NT2/D1 (cell line): Measurements from ENCODE around the gene ATF6B.
"Not testable (repeated sequence)": the region's sequence is repeated elsewhere in the genome, so short reads cannot be mapped to it uniquely, and the experiment has no call there.

Experiments
- DNase-seq: peaks from one replicate; pipeline ENCODE4 v3.0.0-alpha.2; 2011; ENCODE audit warnings: low read depth, low spot score
- H3K27me3 ChIP-seq: 2 replicates; pipeline ENCODE4 v1.6.0; 2011; ENCODE audit warnings: mild to moderate bottlenecking; ENCODE audit not compliant: insufficient read length, insufficient read depth
- H3K36me3 ChIP-seq: 2 replicates; pipeline ENCODE4 v1.6.1; 2011; ENCODE audit warnings: mild to moderate bottlenecking, low read length, mixed read lengths; ENCODE audit not compliant: insufficient read depth, insufficient read length
- H3K4me1 ChIP-seq: 2 replicates; pipeline ENCODE4 v1.5.1; 2011; ENCODE audit not compliant: insufficient read depth, insufficient read length
- H3K4me3 ChIP-seq: 2 replicates; pipeline ENCODE4 v1.5.1; 2011; ENCODE audit warnings: low read depth; ENCODE audit not compliant: insufficient read length
- H3K9ac ChIP-seq: 2 replicates; pipeline ENCODE4 v1.6.0; 2011; ENCODE audit warnings: low read depth; ENCODE audit not compliant: insufficient read length
- H3K9me3 ChIP-seq: 2 replicates; pipeline ENCODE4 v1.5.1; 2011; ENCODE audit warnings: mild to moderate bottlenecking, low read length; ENCODE audit not compliant: insufficient read depth
- SUZ12 ChIP-seq: IDR thresholded peaks from 2 replicates; pipeline ENCODE4 v1.6.1; 2011; ENCODE audit not compliant: insufficient read length, insufficient read depth; ENCODE audit errors: extremely low read depth
- YY1 ChIP-seq: IDR thresholded peaks from 2 replicates; pipeline ENCODE4 v1.6.1; 2011; ENCODE audit not compliant: insufficient read length, insufficient read depth
- ZNF274 ChIP-seq: IDR thresholded peaks from 2 replicates; pipeline ENCODE4 v1.6.1; 2011; ENCODE audit warnings: mild to moderate bottlenecking, low read depth, low read length

Gene ATF6B

GRCh38 chr6:32149092-32149755, 21.2 kb upstream of the ATF6B start:
- no peak for DNase-seq

GRCh38 chr6:32148289-32149091, 20.4 kb upstream of the ATF6B start:
- TF ChIP-seq ZNF274 (no peak), YY1 (no peak), SUZ12 (no peak)
- no peak overlapping the region for H3K9ac ChIP-seq
- H3K4me3 ChIP-seq, result no peak overlapping the region
- no peaks in the 10 kb centered on the region for H3K36me3 ChIP-seq
- DNase-seq, result no peak
- no peaks in the 10 kb centered on the region for H3K4me1 ChIP-seq
- H3K9me3 ChIP-seq, result no peaks in the 10 kb centered on the region
- peaks cover 3% of the 10 kb centered on the region for H3K27me3 ChIP-seq

More at GRCh38 chr6:32149092-32149755, 21.2 kb upstream of the ATF6B start:
- Histone ChIP-seq H3K9ac (no peak overlapping the region), H3K4me1 (no peaks in the 10 kb centered on the region), H3K4me3 (no peak overlapping the region), H3K9me3 (no peaks in the 10 kb centered on the region), H3K36me3 (no peaks in the 10 kb centered on the region), H3K27me3 (peaks cover 3% of the 10 kb centered on the region)
- no peak for TF ChIP-seq YY1
- no peak for TF ChIP-seq ZNF274
- TF ChIP-seq SUZ12, result no peak

- Histone ChIP-seq H3K4me3 (no peak overlapping the region), H3K9ac (no peak overlapping the region), H3K9me3 (no peaks in the 10 kb centered on the region), H3K27me3 (peaks cover 3% of the 10 kb centered on the region), H3K4me1 (no peaks in the 10 kb centered on the region), H3K36me3 (no peaks in the 10 kb centered on the region)
- DNase-seq, result no peak
- no peak for TF ChIP-seq SUZ12
- TF ChIP-seq ZNF274, result no peak
- TF ChIP-seq YY1, result no peak
Measured at GRCh38 chr6:32147401-32148132, 19.5 kb upstream of the ATF6B start.

DNA sequence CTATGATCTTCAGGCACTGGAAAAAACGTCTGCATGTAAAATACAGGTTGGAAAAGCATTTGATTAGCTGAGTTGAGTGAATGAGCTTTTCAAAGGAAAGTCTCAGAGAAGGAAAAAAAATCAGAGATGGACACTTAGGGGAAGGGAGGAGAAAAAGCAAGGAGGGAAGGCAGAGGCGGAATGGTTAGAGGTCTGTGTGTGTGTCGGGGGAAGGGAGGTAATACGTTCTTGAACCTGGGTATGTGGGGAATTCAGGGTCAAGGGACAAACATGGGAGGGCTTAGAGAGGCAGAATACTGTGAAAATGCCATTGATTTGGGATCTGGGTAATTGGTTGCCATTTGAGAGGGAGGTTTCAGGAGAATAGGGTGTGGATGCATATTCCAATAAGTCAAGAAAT, 18.6 kb upstream of the ATF6B start:
- no peak for TF ChIP-seq ZNF274
- no peak for TF ChIP-seq SUZ12
- no peak for TF ChIP-seq YY1
- Histone ChIP-seq H3K9me3 (no peaks in the 10 kb centered on the region), H3K9ac (no peak overlapping the region), H3K4me3 (no peak overlapping the region), H3K4me1 (no peaks in the 10 kb centered on the region), H3K36me3 (no peaks in the 10 kb centered on the region), H3K27me3 (no peaks in the 10 kb centered on the region)
- no peak for DNase-seq

- TF ChIP-seq ZNF274 (no peak), YY1 (no peak), SUZ12 (no peak)
- H3K36me3 ChIP-seq, result no peaks in the 10 kb centered on the region
- no peak overlapping the region for H3K4me3 ChIP-seq
- DNase-seq, result no peak
- no peak overlapping the region for H3K9ac ChIP-seq
- no peaks in the 10 kb centered on the region for H3K9me3 ChIP-seq
- no peaks in the 10 kb centered on the region for H3K27me3 ChIP-seq
- no peaks in the 10 kb centered on the region for H3K4me1 ChIP-seq
Measured at GRCh38 chr6:32146287-32146686, 18.2 kb upstream of the ATF6B start.

DNA sequence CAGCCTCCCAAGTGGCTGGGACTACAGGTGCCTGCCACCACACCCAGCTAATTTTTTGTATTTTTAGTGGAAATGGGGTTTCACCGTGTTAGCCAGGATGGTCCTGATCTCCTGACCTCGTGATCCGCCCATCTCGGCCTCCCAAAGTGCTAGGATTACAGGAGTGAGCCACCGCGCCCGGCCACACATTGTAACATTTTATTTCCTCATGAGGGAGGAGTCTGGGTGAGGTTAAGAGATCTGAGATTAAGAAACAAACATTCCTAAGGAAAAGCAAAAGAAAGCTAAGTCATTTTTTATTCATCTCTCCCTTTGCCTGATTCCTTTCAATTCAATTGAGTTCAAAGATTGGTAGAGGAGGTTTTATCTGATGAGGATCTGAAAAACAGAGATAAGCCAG, 16.2 kb upstream of the ATF6B start:
- not testable (repeated sequence) for H3K36me3 ChIP-seq, H3K4me1 ChIP-seq, H3K9ac ChIP-seq, H3K9me3 ChIP-seq, H3K4me3 ChIP-seq, H3K27me3 ChIP-seq, DNase-seq

GRCh38 chr6:32140420-32141046, 12.5 kb upstream of the ATF6B start:
- TF ChIP-seq SUZ12 (no peak), ZNF274 (no peak), YY1 (no peak)
- Histone ChIP-seq H3K36me3 (no peaks in the 10 kb centered on the region), H3K4me3 (no peak overlapping the region), H3K4me1 (no peaks in the 10 kb centered on the region), H3K9me3 (no peaks in the 10 kb centered on the region), H3K27me3 (no peaks in the 10 kb centered on the region), H3K9ac (no peak overlapping the region)
- no peak for DNase-seq
